HCT116 (cell line): Measurements from ENCODE around the gene AATF. TPM values are rescaled to one million over a fixed set of nuclear protein-coding genes. Genes with fewer than 3 reads are reported as not detected.

Experiments
- ATAC-seq: fragments of 200-7000 bp; cut with Tn5 transposase; 2 replicates; pipeline ENCODE4 v1.9.1; 2020; ENCODE audit warnings: mild to moderate bottlenecking, moderate library complexity
- BruUV-seq: library from RNA; stranded (reverse); fragments of 400-500 nt; replicated peaks from 2 replicates; lab custom pipeline; 2021; lab: Mats Ljungman, UMichigan
- CTCF ChIA-PET: fragments of 300-600 bp; sonication (Branson Sonifier 250); formaldehyde crosslinking; loops from one replicate; lab custom pipeline; 2021; ENCODE audit warnings: antibody characterized with exemption; lab: Charles Lee
- POLR2A ChIA-PET: fragments of 300-600, 350-600 bp; sonication (Branson Sonifier 250); formaldehyde crosslinking; loops from one replicate; lab custom pipeline; 2021; ENCODE audit warnings: antibody characterized with exemption; lab: Charles Lee
- RAD21 ChIA-PET, 2 experiments: fragments of 300-600 bp; sonication (Branson Sonifier 250); formaldehyde crosslinking; loops; one replicate each; lab custom pipeline; 2023; ENCODE audit warnings: low total read pairs in 2 of 2; ENCODE audit not compliant: uncharacterized antibody in 2 of 2, unreplicated experiment in 2 of 2, low non-redundant PET in 1 of 2; lab: Charles Lee
- DNase-seq: peaks from one replicate; pipeline ENCODE4 v3.0.0-alpha.2; 2010; ENCODE audit warnings: low read depth, low spot score
- H2AFZ ChIP-seq: fragments of 200-600 bp; shearing (Covaris generic), sonication (generic); 2 replicates; pipeline ENCODE4 v1.6.1; 2017; ENCODE audit warnings: low read depth, mixed run types, mixed read lengths, antibody characterized with exemption, low read length; ENCODE audit not compliant: poor library complexity, severe bottlenecking
- H3K27ac ChIP-seq: 2 replicates; pipeline ENCODE4 v1.5.1; 2012; ENCODE audit warnings: low read depth, low read length
- H3K27me3 ChIP-seq: fragments of 200-600 bp; sonication (generic); 2 replicates; pipeline ENCODE4 v1.6.1; 2016; ENCODE audit warnings: mixed run types, low read length, mixed read lengths; ENCODE audit not compliant: insufficient read depth
- H3K36me3 ChIP-seq, 2 experiments: fragments of 200-500 bp in 1 of 2; fragments of 200-600 bp in 1 of 2; sonication (Bioruptor generic) in 1 of 2; sonication (generic) in 1 of 2; 2 replicates each; pipeline versions ENCODE4 v1.5.1 to v1.6.1; 2014 to 2016; ENCODE audit warnings: low read length in 2 of 2, inconsistent platforms in 1 of 2, mixed read lengths in 1 of 2, mixed run types in 1 of 2; ENCODE audit not compliant: insufficient read depth in 2 of 2, control insufficient read depth in 1 of 2
- H3K4me1 ChIP-seq, 2 experiments: fragments of 200-600 bp in 1 of 2; sonication (generic) in 1 of 2; 2 replicates each; pipeline versions ENCODE4 v1.5.1 to v1.6.1; 2012 to 2017; ENCODE audit warnings: low read length in 2 of 2, inconsistent platforms in 1 of 2, mild to moderate bottlenecking in 1 of 2, mixed read lengths in 1 of 2, mixed run types in 1 of 2, moderate library complexity in 1 of 2; ENCODE audit not compliant: insufficient read depth in 2 of 2, control insufficient read depth in 1 of 2
- H3K4me2 ChIP-seq: fragments of 200-600 bp; sonication (generic); 2 replicates; pipeline ENCODE4 v1.6.1; 2017; ENCODE audit warnings: mixed run types, low read length, mixed read lengths
- H3K4me3 ChIP-seq, 2 experiments: fragments of 200-600 bp in 1 of 2; sonication (generic) in 1 of 2; replicated peaks in 1 of 2; 2 replicates each; pipeline ENCODE4 v1.5.1; 2011 to 2016; ENCODE audit warnings: low read length in 2 of 2, control low read depth in 1 of 2, low read depth in 1 of 2, mild to moderate bottlenecking in 1 of 2, mixed read lengths in 1 of 2, mixed run types in 1 of 2
- H3K79me2 ChIP-seq: fragments of 200-600 bp; sonication (generic); 2 replicates; pipeline ENCODE4 v1.6.1; 2017; ENCODE audit warnings: mild to moderate bottlenecking, mixed run types, low read length, moderate library complexity, mixed read lengths; ENCODE audit not compliant: insufficient read depth
- H3K9ac ChIP-seq: fragments of 200-600 bp; sonication (generic); 2 replicates; pipeline ENCODE4 v1.6.1; 2016; ENCODE audit warnings: low read length, mixed read lengths
- H3K9me2 ChIP-seq: fragments of 200-600 bp; sonication (generic), shearing (Covaris generic); 2 replicates; pipeline ENCODE4 v1.6.1; 2017; ENCODE audit warnings: mixed run types, mild to moderate bottlenecking, moderate library complexity; ENCODE audit not compliant: insufficient read depth
- H3K9me3 ChIP-seq, 2 experiments: fragments of 200-500 bp in 1 of 2; fragments of 200-600 bp in 1 of 2; sonication (Bioruptor generic) in 1 of 2; sonication (generic) in 1 of 2; 2 replicates each; pipeline ENCODE4 v1.6.1; 2014 to 2017; ENCODE audit warnings: low read length in 2 of 2, mixed read lengths in 2 of 2, inconsistent platforms in 1 of 2, low read depth in 1 of 2, mild to moderate bottlenecking in 1 of 2, mixed run types in 1 of 2, moderate library complexity in 1 of 2; ENCODE audit not compliant: control insufficient read depth in 1 of 2, insufficient read depth in 1 of 2
- H4K20me1 ChIP-seq: fragments of 200-600 bp; sonication (generic), shearing (Covaris generic); 2 replicates; pipeline ENCODE4 v1.6.1; 2017; ENCODE audit warnings: mixed run types, mild to moderate bottlenecking, moderate library complexity; ENCODE audit not compliant: insufficient read depth
- ATF3 ChIP-seq: IDR thresholded peaks from 2 replicates; pipeline ENCODE4 v1.6.1; 2012
- CBX3 ChIP-seq: IDR thresholded peaks from 2 replicates; pipeline ENCODE4 v1.6.1; 2012; ENCODE audit warnings: low read depth
- CEBPB ChIP-seq: IDR thresholded peaks from 2 replicates; pipeline ENCODE4 v1.6.1; 2012; ENCODE audit warnings: low read depth
- EGR1 ChIP-seq: IDR thresholded peaks from 2 replicates; pipeline ENCODE4 v1.6.1; 2012; ENCODE audit warnings: low read depth
- EZH2 ChIP-seq: fragments of 200-600 bp; sonication (generic); IDR thresholded peaks from 2 replicates; pipeline ENCODE4 v1.6.1; 2017; ENCODE audit warnings: antibody characterized with exemption, mixed run types
- EZH2phosphoT487 ChIP-seq: fragments of 200-600 bp; IDR thresholded peaks from 2 replicates; pipeline ENCODE4 v1.6.1; 2018; ENCODE audit warnings: antibody characterized with exemption, borderline replicate concordance
- FOSL1 ChIP-seq: IDR thresholded peaks from 2 replicates; pipeline ENCODE4 v1.6.1; 2012; ENCODE audit warnings: low read depth
- JUND ChIP-seq: IDR thresholded peaks from 2 replicates; pipeline ENCODE4 v1.6.1; 2012
- POLR2A ChIP-seq: IDR thresholded peaks from 2 replicates; pipeline ENCODE4 v1.7.0; 2011; ENCODE audit warnings: borderline replicate concordance; ENCODE audit not compliant: insufficient read depth, insufficient read length; ENCODE audit errors: extremely low read depth
- POLR2AphosphoS5 ChIP-seq: IDR thresholded peaks from 2 replicates; pipeline ENCODE4 v1.6.1; 2011; ENCODE audit warnings: mild to moderate bottlenecking, low read depth, low read length, moderate library complexity
- RAD21 ChIP-seq: IDR thresholded peaks from 2 replicates; pipeline ENCODE4 v1.6.1; 2012; ENCODE audit warnings: low read depth, mild to moderate bottlenecking
- SIN3A ChIP-seq: IDR thresholded peaks from 2 replicates; pipeline ENCODE4 v1.6.1; 2012; ENCODE audit warnings: low read depth
- SP1 ChIP-seq: IDR thresholded peaks from 2 replicates; pipeline ENCODE4 v1.6.1; 2012; ENCODE audit warnings: low read depth
- SRF ChIP-seq: IDR thresholded peaks from 2 replicates; pipeline ENCODE4 v1.6.1; 2012; ENCODE audit warnings: low read depth
- TCF7L2 ChIP-seq: IDR thresholded peaks from 2 replicates; pipeline ENCODE4 v1.7.0; 2011; ENCODE audit warnings: borderline replicate concordance, inconsistent platforms; ENCODE audit not compliant: insufficient read depth, insufficient read length; ENCODE audit errors: extremely low read depth
- YY1 ChIP-seq: IDR thresholded peaks from 2 replicates; pipeline ENCODE4 v1.6.1; 2011; ENCODE audit warnings: low read length, low read depth, moderate library complexity, mild to moderate bottlenecking; ENCODE audit not compliant: insufficient replicate concordance; ENCODE audit errors: extremely low read depth
- ZBTB33 ChIP-seq: IDR thresholded peaks from 2 replicates; pipeline ENCODE4 v1.6.1; 2011; ENCODE audit warnings: mild to moderate bottlenecking, low read length, moderate library complexity; ENCODE audit not compliant: insufficient replicate concordance; ENCODE audit errors: extremely low read depth
- ZFX ChIP-seq: fragments of 450-650 bp; IDR thresholded peaks from 2 replicates; pipeline ENCODE4 v1.6.1; 2017
- ZNF274 ChIP-seq: fragments of 200-500 bp; sonication (Bioruptor generic); IDR thresholded peaks from 2 replicates; pipeline ENCODE4 v1.6.1; 2014; ENCODE audit warnings: mild to moderate bottlenecking, low read depth, low read length, inconsistent platforms
- intact Hi-C: fragments of 100-400 bp; cut with micrococcal nuclease; formaldehyde crosslinking; loops from 2 replicates; pipeline ENCODE4 v1.10.0; 2022
- total RNA-seq: library from RNA; stranded (reverse); gene quantifications from one replicate; pipeline ENCODE4 v1.2.1, GENCODE V29; 2021; ENCODE audit not compliant: unreplicated experiment

AATF gene
- total RNA-seq, 1 experiment from 2014 or later: 105 TPM

- BruUV-seq: no TSS peak
- Histone ChIP-seq H3K9ac (no peak overlapping the region), H3K36me3 (peaks cover 43 to 48% of the 10 kb centered on the region in 2 experiments), H3K4me3 (no peak overlapping the region), H3K27ac (no peak overlapping the region), H3K79me2 (peaks cover 77% of the 10 kb centered on the region), H4K20me1 (no peaks in the 10 kb centered on the region; the same call in 1 of the 2 replicates), H3K4me2 (no peak overlapping the region), H3K9me2 (no peaks in the 10 kb centered on the region), H3K27me3 (no peaks in the 10 kb centered on the region), H2AFZ (no peak overlapping the region), H3K4me1 (no peaks in the 10 kb centered on the region), H3K9me3 (no peaks in the 10 kb centered on the region)
- no peak for ATAC-seq
- no peak for TF ChIP-seq POLR2A
- no peak for TF ChIP-seq TCF7L2
- TF ChIP-seq SIN3A: no peak
- TF ChIP-seq EZH2phosphoT487: no peak
- TF ChIP-seq YY1: no peak
- no peak for TF ChIP-seq EGR1
- no peak for TF ChIP-seq POLR2AphosphoS5
- no peak for TF ChIP-seq SRF
- no peak for TF ChIP-seq EZH2
- TF ChIP-seq CBX3: no peak
- no peak for TF ChIP-seq ATF3
- TF ChIP-seq JUND: no peak
- no peak for TF ChIP-seq ZFX
- no peak for TF ChIP-seq FOSL1
- no peak for TF ChIP-seq SP1
- TF ChIP-seq RAD21: no peak
- no peak for TF ChIP-seq ZBTB33
- TF ChIP-seq ZNF274: no peak
- no peak for TF ChIP-seq CEBPB
- intact Hi-C loops: no loop called here
- ChIA-PET POLR2A (no interaction called here), RAD21 (no interaction called here), CTCF (interaction anchor here (0.8 kb wide), 1 partner anchor 58 kb away, joined by 3 read pairs; no protein-coding TSS in a partner anchor)
- DNase-seq: no peak
Observed at GRCh38 chr17:36989173-36989572, 40.4 kb downstream of the AATF start.
